Psoas muscle (tissue), 8 donors: ENCODE data around the gene CAPN15. TPM values are rescaled to one million over a fixed set of nuclear protein-coding genes. Genes with fewer than 3 reads are reported as not detected.

Source experiments
- ATAC-seq, 4 donors: fragments of 200-7000 bp; cut with Tn5 transposase; one replicate each; pipeline ENCODE4 v1.9.1; 2020; ENCODE audit warnings: moderate library complexity in 3 of 4, mild to moderate bottlenecking in 2 of 4
- DNase-seq, 2 donors: peaks; one replicate each; pipeline ENCODE4 v3.0.0-alpha.2; 2020
- H3K27ac ChIP-seq: fragments of 200-600 bp; one replicate; pipeline ENCODE4 v1.8.0; 2022
- H3K27me3 ChIP-seq, 3 donors: fragments of 200-600 bp in 1 of 3; one replicate each; pipeline versions ENCODE4 v1.6.1 to v1.8.0; 2013 to 2022; ENCODE audit warnings: low read length in 2 of 3, mild to moderate bottlenecking in 2 of 3, moderate library complexity in 1 of 3; ENCODE audit not compliant: insufficient read depth in 3 of 3
- H3K36me3 ChIP-seq, 2 donors: fragments of 200-600 bp in 1 of 2; one replicate each; pipeline versions ENCODE4 v1.6.1 to v1.8.0; 2013 to 2022; ENCODE audit warnings: low read depth in 1 of 2, mild to moderate bottlenecking in 1 of 2, moderate library complexity in 1 of 2; ENCODE audit not compliant: insufficient read depth in 1 of 2
- H3K4me1 ChIP-seq: fragments of 200-600 bp; one replicate; pipeline ENCODE4 v1.8.0; 2022
- H3K4me3 ChIP-seq: fragments of 200-600 bp; one replicate; pipeline ENCODE4 v1.8.0; 2022; ENCODE audit warnings: mild to moderate bottlenecking
- H3K9me3 ChIP-seq: fragments of 200-600 bp; one replicate; pipeline ENCODE4 v1.8.0; 2022
- CTCF ChIP-seq: fragments of 200-600 bp; IDR thresholded peaks from one replicate; pipeline ENCODE4 v1.8.0; 2022; ENCODE audit warnings: antibody characterized with exemption
- WGBS, 3 donors: extraction: QIAGEN DNeasy Blood & Tissue Kit; methylation state at CpG; one replicate each; pipeline versions ENCODE4 v1.1.6 to v1.1.7; 2013; 5-methylcytosine and 5-hydroxymethylcytosine counted together
- intact Hi-C, 2 donors: fragments of 100-400 bp; cut with DNase I; formaldehyde crosslinking; loops; one replicate each; pipeline versions ENCODE4 v1.11.0 to v1.14.2; 2022
- polyA plus RNA-seq, 3 donors: library from polyadenylated mRNA; stranded (reverse); fragments of 200-250 nt; gene quantifications; one replicate each; pipeline ENCODE4 v1.2.3, GENCODE V29; 2013
- total RNA-seq, 4 donors: library from RNA; stranded (reverse); fragmentation: NEBNext Ultra II Directional in 2 of 4; extraction: Animal tissue kit (Norgen Biotek cat#: 25700) in 2 of 4; gene quantifications; one replicate each; pipeline versions ENCODE4 v1.2.1 to v1.2.4, GENCODE V29; 2021 to 2023
- donor health status: healthy with polysubstance abuse.
- donor health status: DM: no; HTN: no; CAD: no; lungs with moderate emphysema.
- donor health status: Bipolar disorder and iron deficiency.
- donor health status: healthy.
- donor health status: DM: yes; HTN: yes; CAD: no.
- donor health status: DM: no; HTN: no; CAD: no.
- donor health status: DM: no; HTN: no; CAD: no.
- donor health status: DM: yes; HTN: yes; CAD: no.

The CAPN15 gene
- total and polyA plus RNA-seq, 7 donors: 14.9 to 32.1 (median 25.5) TPM

GRCh38 chr16:567373-568256, 40.1 kb downstream of the CAPN15 start:
- DNase-seq: no peak

GRCh38 chr16:568401-569258, 41.1 kb downstream of the CAPN15 start:
- Histone ChIP-seq H3K27ac (no peak overlapping the region), H3K36me3 (peaks cover 0 to under 1% of the 10 kb centered on the region in 2 donors), H3K9me3 (no peaks in the 10 kb centered on the region), H3K4me3 (peak overlapping the region; percentile 84), H3K4me1 (peaks cover 16% of the 10 kb centered on the region), H3K27me3 (no peaks in the 10 kb centered on the region)
- TF ChIP-seq CTCF: no peak
- ATAC-seq: no peak
- 62 to 75% (median 67%) methylated on average over 9 to 11 of the region's 11 CpGs for WGBS, 3 donors
- DNase-seq: no peak
- intact Hi-C loops: no loop called here

More at GRCh38 chr16:567373-568256, 40.1 kb downstream of the CAPN15 start:
- H3K9me3 ChIP-seq: no peaks in the 10 kb centered on the region
- no peak for ATAC-seq
- TF ChIP-seq CTCF: no peak
- peak overlapping the region; percentile 45 for H3K4me3 ChIP-seq
- no peaks in the 10 kb centered on the region for H3K36me3 ChIP-seq
- no peak overlapping the region for H3K27ac ChIP-seq
- intact Hi-C loops: no loop called here
- peaks cover 16% of the 10 kb centered on the region for H3K4me1 ChIP-seq
- H3K27me3 ChIP-seq: no peaks in the 10 kb centered on the region
- 88 to 92% (median 90%) methylated on average over 34 to 35 of the region's 35 CpGs for WGBS, 3 donors

GRCh38 chr16:569445-570254, 42.1 kb downstream of the CAPN15 start, which contains the start of gene PIGQ:
Gene PIGQ (plus strand): TSS chr16:569968. CDS start chr16:574075, 4,107 bp downstream.
- Histone ChIP-seq H3K9me3 (no peaks in the 10 kb centered on the region), H3K4me1 (peaks cover 16% of the 10 kb centered on the region), H3K4me3 (peak within 1 kb of the TSS; percentile 84), H3K27ac (peak within 1 kb of the TSS; percentile 80), H3K27me3 (no peaks in the 10 kb centered on the region), H3K36me3 (peaks cover 0 to 11% of the 10 kb centered on the region in 2 donors)
- 2 to 4% (median 2%) methylated on average over 22 to 87 of the region's 87 CpGs for WGBS, 3 donors
- intact Hi-C loops: loop anchor here in 1 of 2 donors (10.0 kb wide), 1 partner anchor 215 kb away; the partner anchor contains the start of genes CHTF18 and RPUSD1
- ATAC-seq (peak; percentile 66 to 80 (median 74)), DNase-seq (peak; percentile 77 to 81)
- TF ChIP-seq CTCF: no peak
